ENCODE results near the gene LRIG2.

- TF ChIP-seq CHAMP1 (IDR thresholded peaks at IDR 0.05) (no peak), SPI1 (IDR thresholded peaks at IDR 0.05; ENCODE audit: borderline replicate concordance, low read depth, low read length) (no peak), CTCF (IDR thresholded peaks at IDR 0.05 in 2 of 3, conservative IDR thresholded peaks at IDR 0.05 in 1 of 3; ENCODE audit: insufficient read depth in 2 of 3, low read depth in 1 of 3, low read length in 3 of 3) (no peak), FOXO4 (CRISPR knock-in tag; IDR thresholded peaks at IDR 0.05) (no peak), KDM1A (IDR thresholded peaks at IDR 0.05) (no peak), HMGXB4 (CRISPR knock-in tag; IDR thresholded peaks at IDR 0.05) (no peak), CBX2 (IDR thresholded peaks at IDR 0.05; ENCODE audit: insufficient read depth, low read length, poor library complexity, severe bottlenecking) (no peak)
These were observed 53.2 kb downstream of the LRIG2 start for GRCh38 chr1:113126207-113126606.
